Naive thymus-derived CD4-positive, alpha-beta T cell (primary cell): ENCODE data around the gene PIK3CD. TPM values are rescaled to one million over a fixed set of nuclear protein-coding genes. Genes with fewer than 3 reads are reported as not detected.

Experiments used
- ATAC-seq: fragments of 150-1000 bp; cut with Tn5 transposase; 2 replicates; pipeline ENCODE4 v1.10.0; 2021; ENCODE audit warnings: mild to moderate bottlenecking, moderate library complexity
- CTCF ChIA-PET: fragments of 350-600 bp; sonication (Branson Sonifier 250); formaldehyde crosslinking; loops from one replicate; lab custom pipeline; 2021; ENCODE audit warnings: antibody characterized with exemption; lab: Charles Lee
- POLR2A ChIA-PET: fragments of 350-600 bp; sonication (Branson Sonifier 250); formaldehyde crosslinking; loops from one replicate; lab custom pipeline; 2021; ENCODE audit warnings: antibody characterized with exemption, inconsistent platforms; lab: Charles Lee
- DNase-seq, 9 donors: peaks; one replicate each; pipeline versions ENCODE4 v3.0.0 to v3.0.0-alpha.2; 2020 to 2022; ENCODE audit warnings: mixed read lengths in 1 of 9
- H3K27ac ChIP-seq: one replicate; pipeline ENCODE4 v1.7.0; 2013; ENCODE audit warnings: mild to moderate bottlenecking, low read depth, low read length, moderate library complexity
- H3K27me3 ChIP-seq, 2 donors: one replicate each; pipeline ENCODE4 v1.7.0; 2013; ENCODE audit warnings: low read length in 2 of 2, mild to moderate bottlenecking in 2 of 2, moderate library complexity in 2 of 2; ENCODE audit not compliant: control insufficient read depth in 2 of 2, insufficient read depth in 2 of 2
- H3K36me3 ChIP-seq, 3 experiments: 1 replicate in 2 of 3; 2 replicates in 1 of 3; pipeline ENCODE4 v1.7.0; 2013; ENCODE audit warnings: low read length in 3 of 3, mild to moderate bottlenecking in 3 of 3, moderate library complexity in 1 of 3; ENCODE audit not compliant: insufficient read depth in 3 of 3, control insufficient read depth in 2 of 3
- H3K4me1 ChIP-seq, 2 donors: one replicate each; pipeline ENCODE4 v1.7.0; 2013; ENCODE audit warnings: low read length in 2 of 2, mild to moderate bottlenecking in 2 of 2, moderate library complexity in 1 of 2; ENCODE audit not compliant: control insufficient read depth in 2 of 2, insufficient read depth in 2 of 2
- H3K4me3 ChIP-seq: 2 replicates; pipeline ENCODE4 v1.7.0; 2013; ENCODE audit warnings: mild to moderate bottlenecking, low read length
- H3K9me3 ChIP-seq, 3 experiments: 1 replicate in 2 of 3; 2 replicates in 1 of 3; pipeline ENCODE4 v1.7.0; 2013; ENCODE audit warnings: low read length in 3 of 3; ENCODE audit not compliant: control insufficient read depth in 2 of 3
- H3K27ac Mint-ChIP-seq, 9 donors: one replicate each; pipeline ENCODE4 v1.8.0; 2020 to 2022; ENCODE audit warnings: mixed read lengths in 9 of 9, mild to moderate bottlenecking in 8 of 9, moderate library complexity in 5 of 9, inconsistent platforms in 2 of 9
- H3K27me3 Mint-ChIP-seq, 5 donors: one replicate each; pipeline ENCODE4 v1.8.0; 2021 to 2022; ENCODE audit warnings: mixed read lengths in 5 of 5, mild to moderate bottlenecking in 1 of 5
- H3K36me3 Mint-ChIP-seq, 5 donors: one replicate each; pipeline ENCODE4 v1.8.0; 2020 to 2022; ENCODE audit warnings: mixed read lengths in 5 of 5, mild to moderate bottlenecking in 3 of 5, inconsistent platforms in 1 of 5
- H3K4me1 Mint-ChIP-seq, 7 donors: one replicate each; pipeline ENCODE4 v1.8.0; 2020 to 2022; ENCODE audit warnings: mixed read lengths in 7 of 7, mild to moderate bottlenecking in 3 of 7, inconsistent platforms in 1 of 7
- H3K4me3 Mint-ChIP-seq, 10 donors: one replicate each; pipeline ENCODE4 v1.8.0; 2020 to 2022; ENCODE audit warnings: mild to moderate bottlenecking in 10 of 10, mixed read lengths in 10 of 10, moderate library complexity in 6 of 10, inconsistent platforms in 2 of 10
- H3K9me3 Mint-ChIP-seq, 11 donors: one replicate each; pipeline ENCODE4 v1.8.0; 2020 to 2022; ENCODE audit warnings: mixed read lengths in 11 of 11, mild to moderate bottlenecking in 4 of 11, inconsistent platforms in 1 of 11, moderate library complexity in 1 of 11
- intact Hi-C, 2 donors: fragments of 100-400 bp; cut with micrococcal nuclease; formaldehyde crosslinking; loops; one replicate each; pipeline ENCODE4 v1.15.1; 2023
- polyA plus RNA-seq, 2 donors: library from polyadenylated mRNA; unstranded; fragments of 300-500 nt; fragmentation: Illumina TruSeq; gene quantifications; one replicate each; pipeline ENCODE4 v1.2.3, GENCODE V29; 2021
- total RNA-seq, 6 experiments: library from RNA in 5 of 6; stranded (reverse) in 5 of 6; gene quantifications; 1 replicate in 5 of 6; 2 replicates in 1 of 6; pipeline ENCODE4 v1.2.3 and lab custom pipeline; 2021 to 2026

PIK3CD gene
- total and polyA plus RNA-seq, 7 experiments from 2014 or later = 74.9 to 313 (median 280) TPM

GRCh38 chr1:9654051-9654833, 2.7 kb downstream of the PIK3CD start:
- ATAC-seq (peak; percentile 14), DNase-seq (peak in 7 of 9 donors; percentile 29 to 56 (median 40))
- Mint-ChIP-seq H3K36me3 (peaks cover 0 to 40% (median 9%) of the 10 kb centered on the region in 5 donors), H3K27ac (peak overlapping the region; percentile 92 to 98 (median 94)), H3K4me3 (peak overlapping the region; percentile 90 to 99 (median 98)), H3K9me3 (peaks cover 0 to 3% (median 0%) of the 10 kb centered on the region in 11 donors), H3K27me3 (no peaks in the 10 kb centered on the region), H3K4me1 (peaks cover 41 to 83% (median 73%) of the 10 kb centered on the region in 7 donors)
- ChIA-PET CTCF (interaction anchor here (0.6 to 7.5 kb wide), 10 partner anchors 10 to 65 kb away, joined by 3 to 112 read pairs (median 7); no protein-coding TSS in a partner anchor), POLR2A (interaction anchor here (0.6 to 9.2 kb wide), 14 partner anchors 13 to 110 kb away, joined by 3 to 439 read pairs (median 10); no protein-coding TSS in a partner anchor)
- H3K9me3 ChIP-seq = no peaks in the 10 kb centered on the region
- peak overlapping the region; percentile 79 for H3K27ac ChIP-seq
- H3K4me1 ChIP-seq = peaks cover 45 to 58% of the 10 kb centered on the region in 2 donors
- H3K36me3 ChIP-seq = peaks cover 0 to 15% (median 0%) of the 10 kb centered on the region in 3 experiments
- intact Hi-C loops = loop anchor here in 1 of 2 donors (2.0 kb wide), 2 partner anchors 15 to 65 kb away; partner anchors contain the start of gene TMEM201
- H3K4me3 ChIP-seq = peak overlapping the region; percentile 84
- H3K27me3 ChIP-seq = no peaks in the 10 kb centered on the region

GRCh38 chr1:9654834-9655723, 3.5 kb downstream of the PIK3CD start:
- CTCF ChIA-PET = interaction anchor here (1.1 to 7.5 kb wide), 6 partner anchors 11 to 130 kb away, joined by 3 to 112 read pairs (median 10); no protein-coding TSS in a partner anchor
- intact Hi-C loops = loop anchor here in 1 of 2 donors (1.0 to 2.0 kb wide), 3 partner anchors 14 to 212 kb away; partner anchors contain the start of gene TMEM201
- ATAC-seq = peak; percentile 48
- peak in 8 of 9 donors; percentile 25 to 80 (median 42) for DNase-seq
- Histone ChIP-seq H3K27me3 (no peaks in the 10 kb centered on the region), H3K36me3 (peaks cover 0 to 24% (median under 1%) of the 10 kb centered on the region in 3 experiments), H3K4me1 (peaks cover 45 to 54% of the 10 kb centered on the region in 2 donors), H3K27ac (peak overlapping the region; percentile 79), H3K4me3 (peak overlapping the region; percentile 84), H3K9me3 (no peaks in the 10 kb centered on the region)
- H3K9me3 Mint-ChIP-seq = peaks cover 0 to 3% (median 0%) of the 10 kb centered on the region in 11 donors
- no peaks in the 10 kb centered on the region for H3K27me3 Mint-ChIP-seq
- POLR2A ChIA-PET = interaction anchor here (0.7 to 9.2 kb wide), 13 partner anchors 12 to 764 kb away, joined by 3 to 439 read pairs (median 4); no protein-coding TSS in a partner anchor
- peaks cover 34 to 83% (median 73%) of the 10 kb centered on the region in 7 donors for H3K4me1 Mint-ChIP-seq
- peak overlapping the region; percentile 90 to 99 (median 98) for H3K4me3 Mint-ChIP-seq
- H3K27ac Mint-ChIP-seq = peak overlapping the region; percentile 92 to 98 (median 94)
- H3K36me3 Mint-ChIP-seq = peaks cover under 1 to 44% (median 10%) of the 10 kb centered on the region in 5 donors

- Mint-ChIP-seq H3K27ac (peak overlapping the region; percentile 82 to 95 (median 93)), H3K4me1 (peaks cover 30 to 83% (median 73%) of the 10 kb centered on the region in 7 donors), H3K4me3 (peak overlapping the region; percentile 90 to 99 (median 98)), H3K36me3 (peaks cover 3 to 51% (median 17%) of the 10 kb centered on the region in 5 donors), H3K27me3 (no peaks in the 10 kb centered on the region), H3K9me3 (peaks cover 0 to 3% (median 0%) of the 10 kb centered on the region in 11 donors)
- H3K27me3 ChIP-seq = no peaks in the 10 kb centered on the region
- peak overlapping the region; percentile 84 for H3K4me3 ChIP-seq
- H3K9me3 ChIP-seq = no peaks in the 10 kb centered on the region
- ChIA-PET POLR2A (interaction anchor here (0.9 to 9.2 kb wide), 7 partner anchors 11 to 61 kb away, joined by 3 to 439 read pairs (median 111); no protein-coding TSS in a partner anchor), CTCF (interaction anchor here (1.5 to 7.5 kb wide), 3 partner anchors 12 to 129 kb away, joined by 6 to 112 read pairs (median 13); no protein-coding TSS in a partner anchor)
- ATAC-seq (no peak), DNase-seq (no peak)
- intact Hi-C loops = loop anchor here (1.0 to 2.0 kb wide), 4 partner anchors 13 to 211 kb away; partner anchors contain the start of gene TMEM201 (in 1 of the 2)
- H3K4me1 ChIP-seq = peaks cover 48 to 51% of the 10 kb centered on the region in 2 donors
- peaks cover 0 to 31% (median 5%) of the 10 kb centered on the region in 3 experiments for H3K36me3 ChIP-seq
- H3K27ac ChIP-seq = peak overlapping the region; percentile 79
Observed at GRCh38 chr1:9655836-9656235, 4.3 kb downstream of the PIK3CD start.

GRCh38 chr1:9657521-9658032, 6.0 kb downstream of the PIK3CD start:
- Mint-ChIP-seq H3K27ac (peak overlapping the region; percentile 64 to 95 (median 93)), H3K27me3 (no peaks in the 10 kb centered on the region), H3K36me3 (peaks cover 3 to 50% (median 13%) of the 10 kb centered on the region in 5 donors), H3K4me1 (peaks cover 30 to 80% (median 74%) of the 10 kb centered on the region in 7 donors), H3K9me3 (no peaks in the 10 kb centered on the region), H3K4me3 (peak overlapping the region; percentile 56 to 99 (median 88))
- CTCF ChIA-PET = interaction anchor here (0.6 to 1.0 kb wide), 3 partner anchors 28 to 58 kb away, joined by 3 to 5 read pairs (median 3); no protein-coding TSS in a partner anchor
- Histone ChIP-seq H3K4me1 (peaks cover 45 to 47% of the 10 kb centered on the region in 2 donors), H3K27ac (peak overlapping the region; percentile 79), H3K9me3 (no peaks in the 10 kb centered on the region), H3K36me3 (peaks cover under 1 to 41% (median 5%) of the 10 kb centered on the region in 3 experiments), H3K27me3 (no peaks in the 10 kb centered on the region), H3K4me3 (no peak overlapping the region)
- POLR2A ChIA-PET = interaction anchor here (0.8 to 9.2 kb wide), 6 partner anchors 9 to 59 kb away, joined by 3 to 439 read pairs (median 34); no protein-coding TSS in a partner anchor
- DNase-seq (peak in 1 of 9 donors; percentile 28), ATAC-seq (no peak)
- intact Hi-C loops = loop anchor here in 1 of 2 donors (2.0 kb wide), 1 partner anchor 13 kb away; no protein-coding TSS in a partner anchor

GRCh38 chr1:9658199-9658598, 6.7 kb downstream of the PIK3CD start:
- Mint-ChIP-seq H3K36me3 (peaks cover 3 to 50% (median 12%) of the 10 kb centered on the region in 5 donors), H3K4me1 (peaks cover 30 to 84% (median 79%) of the 10 kb centered on the region in 7 donors), H3K4me3 (peak overlapping the region; percentile 56 to 99 (median 88)), H3K27ac (peak overlapping the region; percentile 64 to 95 (median 92)), H3K9me3 (no peaks in the 10 kb centered on the region), H3K27me3 (no peaks in the 10 kb centered on the region)
- Histone ChIP-seq H3K27ac (peak overlapping the region; percentile 79), H3K9me3 (no peaks in the 10 kb centered on the region), H3K36me3 (peaks cover 5 to 43% (median 7%) of the 10 kb centered on the region in 3 experiments), H3K4me3 (no peak overlapping the region), H3K27me3 (no peaks in the 10 kb centered on the region), H3K4me1 (peaks cover 45 to 54% of the 10 kb centered on the region in 2 donors)
- ChIA-PET CTCF (interaction anchor here (0.6 to 1.0 kb wide), 3 partner anchors 29 to 57 kb away, joined by 3 to 5 read pairs (median 3); no protein-coding TSS in a partner anchor), POLR2A (interaction anchor here (0.8 to 2.7 kb wide), 6 partner anchors 8 to 57 kb away, joined by 3 to 9 read pairs (median 4); no protein-coding TSS in a partner anchor)
- DNase-seq (peak in 1 of 9 donors; percentile 56), ATAC-seq (peak; percentile 15)
- intact Hi-C loops = no loop called here
